GM12878 (cell line): ENCODE measurements around the gene DGCR8.

Experiments
- CREM ChIP-seq: IDR thresholded peaks from 2 replicates; pipeline ENCODE4 v1.6.1; 2014; ENCODE audit warnings: antibody characterized with exemption, low read depth
- EZH2 ChIP-seq: IDR thresholded peaks from 2 replicates; pipeline ENCODE4 v1.6.1; 2012; ENCODE audit warnings: low read depth, mild to moderate bottlenecking, control low read depth, inconsistent platforms, low read length, borderline replicate concordance; ENCODE audit not compliant: control insufficient read depth
- TF ChIP-seq, protein P1 (sequence below): IDR thresholded peaks from 2 replicates; pipeline ENCODE4 v1.6.1; 2011; ENCODE audit warnings: borderline replicate concordance, low read depth, mild to moderate bottlenecking, moderate library complexity, low read length; ENCODE audit not compliant: insufficient read depth, poor library complexity, severe bottlenecking
- TF ChIP-seq, protein P2 (sequence below), 3 experiments: IDR thresholded peaks in 2 of 3; conservative IDR thresholded peaks in 1 of 3; 2 replicates each; pipeline ENCODE4 v1.5.1; 2011; ENCODE audit warnings: low read depth in 3 of 3, low read length in 3 of 3, mild to moderate bottlenecking in 3 of 3, control low read depth in 2 of 3, moderate library complexity in 2 of 3, inconsistent platforms in 1 of 3, mixed read lengths in 1 of 3; ENCODE audit not compliant: control insufficient read depth in 2 of 3, insufficient read depth in 1 of 3; ENCODE audit errors: extremely low read depth in 1 of 3

DNA sequence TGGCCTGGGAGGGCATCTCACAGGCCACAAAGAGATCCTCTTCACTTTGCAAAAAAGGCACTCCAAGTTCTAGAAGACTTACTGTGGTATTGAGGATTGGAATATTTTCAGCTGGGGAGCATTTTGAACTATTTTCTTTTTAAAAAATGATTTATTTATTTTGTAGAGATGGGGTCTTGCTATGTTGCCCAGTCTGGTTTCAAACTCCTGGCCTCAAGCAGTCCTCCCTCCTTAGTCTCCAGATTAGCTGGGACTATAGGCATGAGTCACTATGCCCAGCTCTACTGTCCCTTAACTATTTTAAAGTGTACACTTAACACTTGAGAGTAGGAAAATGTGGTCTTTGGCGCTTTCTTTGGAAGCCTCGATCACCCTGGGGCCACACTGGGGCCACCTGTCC is 24.9 kb upstream of the DGCR8 start:
- TF ChIP-seq EZH2 = no peak
- TF ChIP-seq, protein P1, sequence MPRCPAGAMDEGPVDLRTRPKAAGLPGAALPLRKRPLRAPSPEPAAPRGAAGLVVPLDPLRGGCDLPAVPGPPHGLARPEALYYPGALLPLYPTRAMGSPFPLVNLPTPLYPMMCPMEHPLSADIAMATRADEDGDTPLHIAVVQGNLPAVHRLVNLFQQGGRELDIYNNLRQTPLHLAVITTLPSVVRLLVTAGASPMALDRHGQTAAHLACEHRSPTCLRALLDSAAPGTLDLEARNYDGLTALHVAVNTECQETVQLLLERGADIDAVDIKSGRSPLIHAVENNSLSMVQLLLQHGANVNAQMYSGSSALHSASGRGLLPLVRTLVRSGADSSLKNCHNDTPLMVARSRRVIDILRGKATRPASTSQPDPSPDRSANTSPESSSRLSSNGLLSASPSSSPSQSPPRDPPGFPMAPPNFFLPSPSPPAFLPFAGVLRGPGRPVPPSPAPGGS = no peak
- TF ChIP-seq CREM = no peak
- TF ChIP-seq, protein P2, sequence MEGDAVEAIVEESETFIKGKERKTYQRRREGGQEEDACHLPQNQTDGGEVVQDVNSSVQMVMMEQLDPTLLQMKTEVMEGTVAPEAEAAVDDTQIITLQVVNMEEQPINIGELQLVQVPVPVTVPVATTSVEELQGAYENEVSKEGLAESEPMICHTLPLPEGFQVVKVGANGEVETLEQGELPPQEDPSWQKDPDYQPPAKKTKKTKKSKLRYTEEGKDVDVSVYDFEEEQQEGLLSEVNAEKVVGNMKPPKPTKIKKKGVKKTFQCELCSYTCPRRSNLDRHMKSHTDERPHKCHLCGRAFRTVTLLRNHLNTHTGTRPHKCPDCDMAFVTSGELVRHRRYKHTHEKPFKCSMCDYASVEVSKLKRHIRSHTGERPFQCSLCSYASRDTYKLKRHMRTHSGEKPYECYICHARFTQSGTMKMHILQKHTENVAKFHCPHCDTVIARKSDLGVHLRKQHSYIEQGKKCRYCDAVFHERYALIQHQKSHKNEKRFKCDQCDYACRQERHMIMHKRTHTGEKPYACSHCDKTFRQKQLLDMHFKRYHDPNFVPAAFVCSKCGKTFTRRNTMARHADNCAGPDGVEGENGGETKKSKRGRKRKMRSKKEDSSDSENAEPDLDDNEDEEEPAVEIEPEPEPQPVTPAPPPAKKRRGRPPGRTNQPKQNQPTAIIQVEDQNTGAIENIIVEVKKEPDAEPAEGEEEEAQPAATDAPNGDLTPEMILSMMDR (IDR thresholded peaks at IDR 0.05 in 2 of 3, conservative IDR thresholded peaks at IDR 0.05 in 1 of 3; ENCODE audit: control insufficient read depth in 2 of 3, extremely low read depth in 1 of 3, insufficient read depth in 1 of 3, low read depth in 3 of 3, low read length in 3 of 3) = no peak
